CD4-positive, alpha-beta T cell treated with Interleukin-17A for 1 hour (primary cell): ENCODE measurements around the gene SEPTIN12.
"Not testable (repeated sequence)": the region's sequence is repeated elsewhere in the genome, so short reads cannot be mapped to it uniquely, and the experiment has no call there.

Source experiments
- DNase-seq: peaks from one replicate; pipeline ENCODE4 v3.0.0-alpha.2; 2020

Gene SEPTIN12

GRCh38 chr16:4801962-4802658 is 14.0 kb upstream of the SEPTIN12 start, which contains the start of gene ROGDI:
Gene ROGDI, minus strand, starts transcription at chr16:4802633. Its CDS starts 62 bp downstream, at chr16:4802571.
- DNase-seq = peak; percentile 90

DNA sequence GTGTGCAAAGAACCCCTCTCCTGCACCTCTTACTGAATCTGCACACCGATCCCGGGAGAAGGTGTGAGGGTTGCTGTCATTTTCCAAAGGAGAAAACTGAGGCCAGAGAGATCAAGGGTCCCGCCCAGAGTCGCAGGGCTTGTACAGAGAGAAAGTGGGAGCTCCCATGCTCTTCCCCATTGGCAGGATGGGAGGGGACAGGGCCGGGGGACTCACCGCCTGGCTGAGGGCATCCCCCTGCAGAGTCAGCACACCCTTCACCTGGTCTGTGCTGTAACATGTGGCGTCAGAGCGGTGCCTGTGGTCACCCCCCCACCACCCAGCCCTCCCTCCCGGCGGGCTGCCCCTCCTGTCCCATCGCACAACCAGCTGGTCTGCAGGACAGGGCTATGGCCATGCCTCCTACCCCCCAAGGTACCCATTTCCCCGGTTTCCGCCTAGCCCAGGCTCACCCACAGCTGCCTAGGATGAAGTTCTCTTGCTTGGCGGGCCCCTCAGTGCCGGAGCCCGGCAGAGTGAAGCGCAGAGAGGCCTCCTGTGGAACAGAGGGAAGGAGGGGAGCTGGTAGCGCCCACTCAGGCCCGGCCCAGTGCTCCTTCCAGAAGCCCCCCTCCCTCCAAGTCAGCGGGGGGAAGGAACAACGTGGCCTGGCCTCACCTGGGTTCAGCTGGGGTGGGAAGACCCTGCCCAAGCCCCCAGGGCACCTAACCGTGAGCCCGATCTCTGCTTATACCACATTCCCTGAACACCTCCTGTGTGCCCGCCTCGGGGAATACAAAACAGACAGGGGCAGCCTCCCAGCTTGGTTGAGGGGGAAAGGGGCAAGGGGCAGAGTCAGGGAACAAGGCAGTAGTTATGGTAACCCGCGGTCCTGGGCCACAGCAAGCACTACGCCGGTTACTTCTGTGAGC is 13.2 kb upstream of the SEPTIN12 start:
- DNase-seq = no peak

DNA sequence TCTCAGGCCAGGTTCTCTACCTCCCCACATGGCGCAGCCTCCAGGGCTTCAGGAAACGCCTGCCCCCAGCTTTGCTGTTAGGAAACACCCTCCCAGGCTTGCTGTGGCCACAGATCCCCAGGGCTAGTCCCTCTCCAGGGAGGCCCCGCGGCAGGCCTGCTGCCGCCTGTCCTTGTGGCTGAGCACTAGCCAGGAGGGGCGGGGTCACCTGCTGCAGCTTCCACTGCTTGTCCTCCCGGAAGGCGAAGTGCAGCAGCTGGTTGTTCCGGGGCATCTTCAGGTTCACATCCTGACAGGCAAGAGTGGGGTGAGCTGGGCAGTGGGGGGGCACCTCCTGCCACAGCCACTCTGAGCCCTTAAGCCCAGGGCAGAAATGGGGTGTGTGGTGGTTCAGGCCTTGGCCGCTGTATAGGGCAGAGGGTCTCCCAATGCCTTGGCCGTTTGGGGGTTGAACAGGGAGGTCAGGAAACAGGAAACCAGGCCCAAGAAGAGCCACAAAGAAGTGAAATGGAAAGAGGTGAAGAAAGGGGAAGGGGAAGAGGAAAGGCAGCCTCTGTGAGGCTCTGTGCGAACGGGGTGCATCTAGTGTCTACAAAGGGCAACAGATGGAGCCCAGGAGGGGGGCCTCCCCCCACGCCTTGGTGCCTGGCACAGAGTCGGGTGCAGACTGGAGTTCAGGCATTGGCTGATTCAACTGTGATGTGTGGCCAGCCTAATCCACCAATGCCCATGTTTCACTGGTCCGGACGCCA is 12.3 kb upstream of the SEPTIN12 start:
- no peak for DNase-seq

GRCh38 chr16:4799171-4799855 is 11.2 kb upstream of the SEPTIN12 start:
- no peak for DNase-seq

- no peak for DNase-seq
These were observed 10.3 kb upstream of the SEPTIN12 start for GRCh38 chr16:4798456-4798855.

DNA sequence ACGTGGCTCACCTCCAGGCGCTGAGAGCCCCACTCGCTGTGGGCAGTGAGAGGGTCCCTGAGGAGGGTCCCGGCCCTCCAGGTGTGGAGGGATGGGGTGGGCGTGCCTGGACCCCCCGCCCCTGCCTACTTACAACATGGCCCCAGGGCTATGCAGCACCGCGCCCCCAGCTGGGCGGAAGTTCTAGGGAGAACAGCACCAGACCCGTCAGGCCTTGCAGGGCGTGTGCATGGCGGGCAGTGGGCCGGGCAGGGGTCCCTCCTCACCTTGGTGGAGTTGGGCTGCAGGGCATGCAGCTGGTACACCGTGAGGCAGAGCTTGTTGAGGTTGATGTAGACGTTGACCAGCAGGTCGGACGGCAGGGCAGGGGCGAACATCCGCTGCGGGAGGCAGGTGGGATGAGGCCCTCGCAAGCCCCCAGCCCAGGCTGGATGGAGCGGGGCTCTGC is 9.7 kb upstream of the SEPTIN12 start:
- no peak for DNase-seq

GRCh38 chr16:4796982-4797804 is 9.0 kb upstream of the SEPTIN12 start:
- no peak for DNase-seq

DNA sequence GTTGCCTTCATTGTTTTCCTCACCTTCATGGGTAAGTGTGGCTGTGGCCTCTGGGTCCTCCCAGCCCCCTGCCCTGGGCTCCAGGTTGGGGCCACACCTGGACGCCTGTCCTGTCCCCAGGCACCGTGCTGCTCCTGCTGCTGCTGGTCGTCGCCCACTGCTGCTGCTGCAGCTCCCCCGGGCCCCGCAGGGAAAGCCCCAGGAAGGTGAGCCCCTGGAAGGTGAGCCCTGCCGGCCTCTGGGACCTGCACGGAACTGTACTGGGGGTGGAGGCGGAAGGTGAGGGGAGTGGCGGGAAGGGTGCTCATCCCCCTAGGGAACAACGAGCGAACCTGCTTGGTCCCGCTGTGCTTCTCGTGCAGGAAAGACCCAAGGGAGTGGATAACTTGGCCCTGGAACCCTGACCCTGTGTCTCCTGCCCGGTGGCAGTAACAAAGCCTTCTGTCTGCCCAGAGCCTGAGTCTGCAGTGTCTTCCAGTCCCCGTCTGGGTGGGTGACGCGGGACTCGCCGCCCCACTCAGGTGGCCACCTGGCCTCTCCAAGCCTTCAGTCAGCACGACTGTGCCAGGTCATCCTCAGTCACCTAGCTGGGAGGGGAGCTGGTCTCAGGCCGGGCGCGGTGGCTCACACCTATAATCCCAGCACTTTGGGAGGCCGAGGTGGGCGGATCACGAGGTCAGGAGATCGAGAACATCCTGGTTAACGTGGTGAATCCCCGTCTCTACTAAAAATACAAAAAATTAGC is 7.9 kb upstream of the SEPTIN12 start:
- no peak for DNase-seq

GRCh38 chr16:4795181-4795827 is 7.2 kb upstream of the SEPTIN12 start, which contains the start of gene SMIM22:
Gene SMIM22, plus strand, starts transcription at chr16:4795369. Its CDS starts 366 bp downstream, at chr16:4795735.
- DNase-seq = no peak

DNA sequence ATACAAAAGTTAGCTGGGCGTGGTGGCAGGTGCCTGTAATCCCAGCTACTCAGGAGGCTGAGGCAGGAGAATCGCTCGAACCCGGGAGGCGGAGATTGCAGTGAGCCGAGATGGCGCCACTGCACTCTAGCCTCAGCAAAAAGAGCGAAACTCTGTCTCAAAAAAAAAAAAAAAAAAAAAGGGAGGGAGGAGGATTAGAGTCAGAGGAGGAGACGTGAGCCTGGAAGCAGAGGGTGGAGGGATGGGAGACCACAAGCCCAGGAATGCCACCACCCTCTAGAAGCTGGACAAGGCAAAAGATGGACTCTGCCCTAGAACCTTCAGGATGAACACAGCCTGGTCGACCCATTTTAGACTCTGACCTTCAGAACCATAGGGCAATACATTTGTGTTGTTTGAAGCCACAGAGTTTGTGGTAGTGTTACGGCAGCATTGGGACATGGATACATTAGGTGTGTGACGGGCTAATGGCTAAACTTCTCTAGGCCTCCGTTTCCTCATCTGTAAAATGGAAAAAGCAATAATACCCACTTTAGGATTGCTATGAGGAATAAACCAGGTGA is 4.9 kb upstream of the SEPTIN12 start:
- no peak for DNase-seq

DNA sequence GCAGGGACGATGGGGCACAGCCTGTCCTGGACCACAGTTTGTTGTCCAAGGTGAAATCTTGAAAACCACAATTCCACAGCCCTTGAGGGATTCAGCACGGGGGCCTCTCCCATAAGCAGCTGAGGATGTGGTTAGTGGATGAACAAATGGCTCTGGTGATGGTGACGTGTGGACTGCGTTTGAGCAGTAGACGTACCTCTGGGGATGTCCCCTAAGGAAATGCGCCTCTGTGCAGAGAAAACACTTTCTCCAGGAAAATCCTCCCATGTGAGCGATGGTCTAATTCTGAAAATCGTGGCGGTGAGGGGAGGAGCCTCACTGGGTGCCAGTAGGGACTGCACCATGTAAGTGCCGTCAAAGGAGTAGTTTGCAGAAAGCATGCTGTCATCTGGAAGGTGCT is 2.7 kb upstream of the SEPTIN12 start:
- DNase-seq = no peak

DNA sequence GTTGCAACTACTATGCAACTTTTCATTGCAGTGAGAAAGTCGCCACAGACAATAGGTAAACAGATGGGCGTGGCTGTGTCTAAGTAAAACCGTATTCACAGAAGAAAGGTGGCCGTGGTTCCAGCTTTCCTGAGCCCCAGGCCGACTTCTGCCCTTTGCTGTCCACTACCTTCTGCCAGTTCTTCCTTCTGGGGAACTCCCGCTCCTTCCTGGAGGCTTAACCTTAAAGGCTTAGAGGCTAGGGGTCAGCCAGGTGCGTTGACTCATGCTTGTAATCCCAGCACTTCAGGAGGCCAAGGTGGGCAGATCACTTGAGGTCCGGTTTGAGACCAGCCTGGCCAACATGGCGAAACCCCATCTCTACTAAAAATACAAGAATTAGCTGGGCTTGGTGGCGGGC is 2.1 kb upstream of the SEPTIN12 start:
- DNase-seq = no peak

- DNase-seq = no peak
These were observed 765 bp upstream of the SEPTIN12 start for GRCh38 chr16:4788910-4789309.

DNA sequence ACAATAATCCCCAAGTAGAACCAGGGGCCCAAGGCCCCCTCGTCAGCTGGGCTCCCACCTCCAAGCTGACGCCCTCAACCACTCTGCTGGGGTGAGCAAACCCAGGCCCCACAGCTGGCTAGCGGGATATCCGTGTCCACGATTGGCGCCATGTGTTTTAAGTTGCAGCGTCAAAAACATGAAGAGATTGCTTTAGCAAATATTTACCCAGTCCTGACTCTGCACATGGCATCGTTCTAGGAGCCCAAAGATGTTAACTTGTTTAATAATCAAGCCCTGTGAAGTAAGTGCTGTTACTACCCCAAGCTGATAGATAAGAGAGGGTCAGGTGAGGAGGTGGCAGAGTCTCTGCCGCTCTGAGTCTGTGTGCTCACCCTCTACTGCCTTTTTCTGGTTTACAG is 344 bp upstream of the SEPTIN12 start:
- no peak for DNase-seq

DNA sequence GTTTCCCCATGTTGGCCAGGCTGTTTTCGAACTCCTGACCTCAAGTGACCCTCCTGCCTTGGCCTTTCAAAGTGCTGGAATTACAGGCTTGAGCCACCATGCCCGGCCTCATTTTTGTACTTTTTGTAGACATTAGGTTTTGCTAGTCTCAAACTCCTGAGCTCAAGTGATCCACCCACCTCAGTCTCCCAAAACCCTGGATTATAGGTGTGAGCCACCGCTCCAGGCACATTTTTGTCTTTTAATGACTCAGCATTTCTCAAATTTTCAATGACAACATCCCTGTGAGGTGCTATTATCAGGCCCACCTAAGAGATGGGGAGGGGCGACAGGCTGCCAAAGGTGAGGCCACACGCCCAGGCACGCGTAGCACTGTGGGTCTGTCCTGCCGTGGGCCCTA is 1.1 kb downstream of the SEPTIN12 start:
- DNase-seq = no peak

DNA sequence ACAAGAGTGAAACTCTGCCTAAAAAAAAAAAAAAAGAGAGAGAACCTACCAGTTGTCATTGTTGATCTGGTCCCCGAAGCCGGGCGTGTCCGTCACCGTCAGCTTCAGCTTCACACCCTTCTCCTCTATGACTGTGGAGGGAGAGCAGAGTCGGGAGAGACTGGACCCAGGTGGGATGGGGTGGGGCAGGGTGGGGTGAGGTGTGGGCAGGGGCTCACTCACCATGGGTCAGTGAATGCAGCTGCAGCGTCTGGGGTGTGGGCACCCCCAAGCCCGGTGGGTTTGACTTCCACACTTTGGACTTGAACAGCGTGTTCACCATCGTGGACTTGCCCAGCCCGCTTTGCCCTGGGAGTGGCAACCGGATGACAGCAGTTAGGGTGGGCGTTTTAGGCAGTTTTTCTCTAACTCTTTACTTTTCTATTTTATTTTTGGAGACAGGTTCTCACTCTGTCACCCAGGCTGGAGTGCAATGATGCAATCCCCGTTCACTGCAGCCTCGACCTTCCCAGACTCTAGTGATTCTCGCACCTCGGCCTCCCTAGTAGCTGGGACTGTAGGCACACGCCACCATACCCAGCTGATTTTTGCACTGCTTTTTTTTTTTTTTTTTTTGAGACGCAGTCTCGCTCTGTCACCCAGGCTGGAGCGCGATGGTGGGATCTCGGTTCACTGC is 2.2 kb downstream of the SEPTIN12 start:
- DNase-seq = no peak

DNA sequence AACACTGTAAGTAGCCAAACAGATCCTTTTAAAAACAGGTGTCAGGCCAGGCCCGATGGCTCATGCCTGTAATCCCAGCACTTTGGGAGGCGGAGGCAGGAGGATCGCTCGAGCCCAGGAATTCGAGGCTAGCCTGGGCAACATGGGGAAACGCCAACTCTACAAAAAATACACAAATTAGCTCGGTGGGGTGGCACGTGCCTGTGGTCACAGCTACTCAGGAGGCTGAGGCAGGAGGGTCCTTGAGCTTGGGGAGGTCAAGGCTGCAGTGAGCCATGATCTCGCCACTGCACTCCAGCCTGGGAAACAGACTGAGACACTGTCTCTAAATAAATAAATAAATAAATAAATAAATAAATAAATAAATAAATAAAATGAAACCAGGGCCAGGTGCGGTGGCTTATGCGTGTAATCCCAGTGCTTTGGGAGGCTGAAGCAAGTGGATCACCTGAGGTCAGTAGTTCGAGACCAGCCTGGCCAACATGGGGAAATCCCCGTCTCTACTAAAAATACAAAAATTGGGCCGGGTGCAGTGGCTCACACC is 3.6 kb downstream of the SEPTIN12 start:
- DNase-seq = not testable (repeated sequence)

GRCh38 chr16:4783951-4784336 is 4.2 kb downstream of the SEPTIN12 start:
- no peak for DNase-seq
